ENCODE results near the gene PCBP3. TPM values are rescaled to one million over a fixed set of nuclear protein-coding genes. Genes with fewer than 3 reads are reported as not detected.

PCBP3 gene
- total and polyA plus RNA-seq, 2 of the 13 experiments (the other 11 are each of a cell fraction or from before 2014, with no cell fraction given), result not detected

- Histone ChIP-seq H2AFZ (ENCODE audit: low read length) (no peak overlapping the region), H3K4me2 (ENCODE audit: low read depth, low read length) (no peak overlapping the region), H3K9ac (ENCODE audit: insufficient read depth, low read depth, low read length) (no peak overlapping the region), H3K4me1 (ENCODE audit: insufficient read depth, low read length) (no peaks in the 10 kb centered on the region), H3K36me3 (replicated peaks in 1 of 2; ENCODE audit: control insufficient read depth in 1 of 2, insufficient read depth in 2 of 2, low read length in 2 of 2) (no peaks in the 10 kb centered on the region), H3K27me3 (ENCODE audit: control insufficient read depth in 1 of 2, insufficient read depth in 2 of 2, low read length in 2 of 2) (peaks cover 5 to 59% of the 10 kb centered on the region in 2 experiments), H3K79me2 (ENCODE audit: insufficient read depth, low read length) (no peaks in the 10 kb centered on the region), H4K20me1 (ENCODE audit: insufficient read depth, low read length) (0 out of 2 replicates have a peak, but pooled peaks cover 3% of the 10 kb centered on the region), H3K27ac (ENCODE audit: extremely low read length, insufficient read depth, low read length) (no peak overlapping the region), H3K9me3 (ENCODE audit: low read length) (no peaks in the 10 kb centered on the region), H3K4me3 (replicated peaks in 1 of 3; ENCODE audit: insufficient read depth in 1 of 3, low read depth in 2 of 3, low read length in 3 of 3) (no peak overlapping the region)
- 6% methylated on average over 10 of the region's 12 CpGs for WGBS (ENCODE audit: low lambda C conversion rate)
- ATAC-seq (no peak), DNase-seq (ENCODE audit: low spot score) (no peak), FAIRE-seq (no peak)
- CTCF ChIA-PET (ENCODE audit: low intra/inter-chr PET ratio, low total read pairs), result no interaction called here
- TF ChIP-seq ZBTB1 (CRISPR knock-in tag; IDR thresholded peaks at IDR 0.05; ENCODE audit: borderline replicate concordance) (no peak), ZNF432 (CRISPR knock-in tag; IDR thresholded peaks at IDR 0.05; ENCODE audit: borderline replicate concordance) (no peak), MED8 (CRISPR knock-in tag; IDR thresholded peaks at IDR 0.05; ENCODE audit: insufficient replicate concordance) (no peak), CENPT (CRISPR knock-in tag; IDR thresholded peaks at IDR 0.05; ENCODE audit: low read depth) (no peak), ZNF317 (CRISPR knock-in tag; IDR thresholded peaks at IDR 0.05) (no peak), SP4 (CRISPR knock-in tag; IDR thresholded peaks at IDR 0.05) (no peak), TARDBP (CRISPR knock-in tag; IDR thresholded peaks at IDR 0.05) (no peak), UBTF (CRISPR knock-in tag; IDR thresholded peaks at IDR 0.05) (no peak), JARID2 (CRISPR knock-in tag; IDR thresholded peaks at IDR 0.05; ENCODE audit: insufficient replicate concordance) (no peak), ETV6 (CRISPR knock-in tag; conservative IDR thresholded peaks at IDR 0.05) (no peak), FOXM1 (CRISPR knock-in tag; IDR thresholded peaks at IDR 0.05) (no peak), ZNF530 (CRISPR knock-in tag; IDR thresholded peaks at IDR 0.05; ENCODE audit: low read depth) (no peak), HMGA1 (CRISPR knock-in tag; conservative IDR thresholded peaks at IDR 0.05) (no peak), ZNF780A (CRISPR knock-in tag; IDR thresholded peaks at IDR 0.05) (no peak), ZNF773 (CRISPR knock-in tag; IDR thresholded peaks at IDR 0.05; ENCODE audit: borderline replicate concordance) (no peak), ZNF704 (CRISPR knock-in tag; IDR thresholded peaks at IDR 0.05; ENCODE audit: borderline replicate concordance) (no peak), GTF2F1 (IDR thresholded peaks at IDR 0.05; ENCODE audit: low read length) (no peak), ZNF792 (CRISPR knock-in tag; IDR thresholded peaks at IDR 0.05) (no peak)
- BruUV-seq (replicated peaks), result no TSS peak
- intact Hi-C loops (cut with micrococcal nuclease; ENCODE audit: unreplicated experiment), result no loop called here
- in situ Hi-C loops (cut with HindIII; ENCODE audit: extremely low pct_ligation_motif_present, low pct_unique_long_range_greater_than_20kb), result no loop called here
- POLR2A ChIA-PET, result no interaction called here
Measured at GRCh38 chr21:45852886-45853400, 209.4 kb downstream of the PCBP3 start.

All from HepG2 (cell line).